Caco-2 (cell line): ENCODE measurements around the gene STX1B. TPM values are rescaled to one million over a fixed set of nuclear protein-coding genes. Genes with fewer than 3 reads are reported as not detected.

Experiments used
- BruUV-seq: library from RNA; stranded (reverse); fragments of 400-500 nt; replicated peaks from 2 replicates; lab custom pipeline; 2021; lab: Mats Ljungman, UMichigan
- CTCF ChIA-PET: fragments of 300-600 bp; sonication (Branson Sonifier 250); formaldehyde crosslinking; loops from one replicate; lab custom pipeline; 2022; ENCODE audit warnings: antibody characterized with exemption; lab: Charles Lee
- POLR2A ChIA-PET: fragments of 300-600 bp; sonication (Branson Sonifier 250); formaldehyde crosslinking; loops from one replicate; lab custom pipeline; 2022; ENCODE audit warnings: antibody characterized with exemption; lab: Charles Lee
- DNase-seq, 2 experiments: peaks; one replicate each; pipeline versions ENCODE4 v3.0.0 to v3.0.0-alpha.2; 2020 to 2022
- H3K27me3 ChIP-seq: replicated peaks from 2 replicates; pipeline ENCODE4 v1.6.0; 2011; ENCODE audit warnings: low read length; ENCODE audit not compliant: control insufficient read depth, insufficient read depth
- H3K36me3 ChIP-seq: 2 replicates; pipeline ENCODE4 v1.5.1; 2011; ENCODE audit warnings: low read length; ENCODE audit not compliant: control insufficient read depth, insufficient read depth
- H3K4me1 ChIP-seq: fragments of 250-450 bp; sonication (Bioruptor Pico); 2 replicates; pipeline ENCODE4 v1.5.1; 2020; ENCODE audit warnings: mild to moderate bottlenecking
- H3K4me3 ChIP-seq: 2 replicates; pipeline ENCODE4 v1.5.1; 2011; ENCODE audit warnings: low read depth, mild to moderate bottlenecking, control low read depth, low read length
- H3K9me3 ChIP-seq: fragments of 250-450 bp; sonication (Bioruptor Pico); 2 replicates; pipeline ENCODE4 v1.5.1; 2020; ENCODE audit warnings: mild to moderate bottlenecking, moderate library complexity
- H3K27ac Mint-ChIP-seq: one replicate; pipeline ENCODE4 v1.8.0; 2022; ENCODE audit warnings: mixed read lengths; ENCODE audit not compliant: unreplicated experiment
- H3K27me3 Mint-ChIP-seq: one replicate; pipeline ENCODE4 v1.8.0; 2022; ENCODE audit warnings: mixed read lengths; ENCODE audit not compliant: insufficient read depth, unreplicated experiment
- H3K36me3 Mint-ChIP-seq: one replicate; pipeline ENCODE4 v1.8.0; 2022; ENCODE audit warnings: mild to moderate bottlenecking, mixed read lengths; ENCODE audit not compliant: insufficient read depth, unreplicated experiment
- H3K4me1 Mint-ChIP-seq: one replicate; pipeline ENCODE4 v1.8.0; 2022; ENCODE audit warnings: low read depth, mixed read lengths; ENCODE audit not compliant: unreplicated experiment
- H3K4me3 Mint-ChIP-seq: one replicate; pipeline ENCODE4 v1.8.0; 2022; ENCODE audit warnings: mild to moderate bottlenecking, moderate library complexity, mixed read lengths; ENCODE audit not compliant: unreplicated experiment
- H3K9me3 Mint-ChIP-seq: one replicate; pipeline ENCODE4 v1.8.0; 2022; ENCODE audit warnings: mixed read lengths; ENCODE audit not compliant: unreplicated experiment
- intact Hi-C: fragments of 100-400 bp; cut with micrococcal nuclease; formaldehyde crosslinking; loops from one replicate; pipeline ENCODE4 v1.10.0; 2022; ENCODE audit not compliant: unreplicated experiment
- total RNA-seq: library from RNA; stranded (reverse); gene quantifications from 2 replicates; pipeline ENCODE4 v1.2.3, GENCODE V29; 2022
- TF ChIP-seq, protein P1 (sequence below), 2 experiments: fragments of 200-600 bp in 1 of 2; IDR thresholded peaks; 1 replicate in 1 of 2; 2 replicates in 1 of 2; pipeline versions ENCODE4 v1.5.1 to v1.8.0; 2011 to 2022; ENCODE audit warnings: antibody characterized with exemption in 1 of 2, control low read depth in 1 of 2, inconsistent platforms in 1 of 2, low read depth in 1 of 2, low read length in 1 of 2, mild to moderate bottlenecking in 1 of 2, moderate library complexity in 1 of 2; ENCODE audit not compliant: insufficient read depth in 1 of 2, severe bottlenecking in 1 of 2, unreplicated experiment in 1 of 2

STX1B gene
- total RNA-seq, 1 experiment from 2014 or later: 0.77 TPM

DNA sequence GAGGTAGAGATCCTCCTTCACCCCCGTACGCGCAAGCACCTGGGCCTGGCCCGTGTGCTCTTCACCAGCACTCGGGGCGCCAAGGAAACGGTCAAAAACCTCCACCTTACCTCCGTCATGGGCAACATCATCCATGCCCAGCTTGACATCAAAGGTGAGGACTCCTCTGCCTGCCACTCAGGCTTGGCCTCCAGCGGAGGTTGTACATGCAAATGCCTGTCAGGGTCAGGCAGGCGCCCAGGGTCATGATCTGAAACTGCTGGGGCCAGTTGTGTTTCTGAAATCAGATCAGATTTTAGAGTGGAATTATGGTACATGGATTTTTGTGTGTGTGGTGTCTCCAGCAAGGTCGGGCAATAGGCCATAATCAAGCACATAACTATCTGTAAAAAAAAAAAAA lies 49.1 kb downstream of the STX1B start:
- no peak overlapping the region for H3K27ac Mint-ChIP-seq
- H3K27me3 Mint-ChIP-seq: no peaks in the 10 kb centered on the region
- H3K36me3 Mint-ChIP-seq: peaks cover 75% of the 10 kb centered on the region
- H3K4me3 ChIP-seq: no peak overlapping the region
- BruUV-seq: no TSS peak
- peaks cover 6% of the 10 kb centered on the region; the same call in 1 of the 2 replicates for H3K36me3 ChIP-seq
- POLR2A ChIA-PET: no interaction called here
- H3K9me3 Mint-ChIP-seq: no peaks in the 10 kb centered on the region
- DNase-seq: no peak
- CTCF ChIA-PET: no interaction called here
- no peak overlapping the region for H3K4me3 Mint-ChIP-seq
- no peaks in the 10 kb centered on the region for H3K9me3 ChIP-seq
- intact Hi-C loops: no loop called here
- H3K4me1 ChIP-seq: no peaks in the 10 kb centered on the region; the same call in 1 of the 2 replicates
- no peaks in the 10 kb centered on the region for H3K27me3 ChIP-seq
- TF ChIP-seq, protein P1, sequence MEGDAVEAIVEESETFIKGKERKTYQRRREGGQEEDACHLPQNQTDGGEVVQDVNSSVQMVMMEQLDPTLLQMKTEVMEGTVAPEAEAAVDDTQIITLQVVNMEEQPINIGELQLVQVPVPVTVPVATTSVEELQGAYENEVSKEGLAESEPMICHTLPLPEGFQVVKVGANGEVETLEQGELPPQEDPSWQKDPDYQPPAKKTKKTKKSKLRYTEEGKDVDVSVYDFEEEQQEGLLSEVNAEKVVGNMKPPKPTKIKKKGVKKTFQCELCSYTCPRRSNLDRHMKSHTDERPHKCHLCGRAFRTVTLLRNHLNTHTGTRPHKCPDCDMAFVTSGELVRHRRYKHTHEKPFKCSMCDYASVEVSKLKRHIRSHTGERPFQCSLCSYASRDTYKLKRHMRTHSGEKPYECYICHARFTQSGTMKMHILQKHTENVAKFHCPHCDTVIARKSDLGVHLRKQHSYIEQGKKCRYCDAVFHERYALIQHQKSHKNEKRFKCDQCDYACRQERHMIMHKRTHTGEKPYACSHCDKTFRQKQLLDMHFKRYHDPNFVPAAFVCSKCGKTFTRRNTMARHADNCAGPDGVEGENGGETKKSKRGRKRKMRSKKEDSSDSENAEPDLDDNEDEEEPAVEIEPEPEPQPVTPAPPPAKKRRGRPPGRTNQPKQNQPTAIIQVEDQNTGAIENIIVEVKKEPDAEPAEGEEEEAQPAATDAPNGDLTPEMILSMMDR (IDR thresholded peaks at IDR 0.05; ENCODE audit: insufficient read depth in 1 of 2, low read depth in 1 of 2, low read length in 1 of 2, severe bottlenecking in 1 of 2, unreplicated experiment in 1 of 2): no peak
- H3K4me1 Mint-ChIP-seq: peaks cover 13% of the 10 kb centered on the region

DNA sequence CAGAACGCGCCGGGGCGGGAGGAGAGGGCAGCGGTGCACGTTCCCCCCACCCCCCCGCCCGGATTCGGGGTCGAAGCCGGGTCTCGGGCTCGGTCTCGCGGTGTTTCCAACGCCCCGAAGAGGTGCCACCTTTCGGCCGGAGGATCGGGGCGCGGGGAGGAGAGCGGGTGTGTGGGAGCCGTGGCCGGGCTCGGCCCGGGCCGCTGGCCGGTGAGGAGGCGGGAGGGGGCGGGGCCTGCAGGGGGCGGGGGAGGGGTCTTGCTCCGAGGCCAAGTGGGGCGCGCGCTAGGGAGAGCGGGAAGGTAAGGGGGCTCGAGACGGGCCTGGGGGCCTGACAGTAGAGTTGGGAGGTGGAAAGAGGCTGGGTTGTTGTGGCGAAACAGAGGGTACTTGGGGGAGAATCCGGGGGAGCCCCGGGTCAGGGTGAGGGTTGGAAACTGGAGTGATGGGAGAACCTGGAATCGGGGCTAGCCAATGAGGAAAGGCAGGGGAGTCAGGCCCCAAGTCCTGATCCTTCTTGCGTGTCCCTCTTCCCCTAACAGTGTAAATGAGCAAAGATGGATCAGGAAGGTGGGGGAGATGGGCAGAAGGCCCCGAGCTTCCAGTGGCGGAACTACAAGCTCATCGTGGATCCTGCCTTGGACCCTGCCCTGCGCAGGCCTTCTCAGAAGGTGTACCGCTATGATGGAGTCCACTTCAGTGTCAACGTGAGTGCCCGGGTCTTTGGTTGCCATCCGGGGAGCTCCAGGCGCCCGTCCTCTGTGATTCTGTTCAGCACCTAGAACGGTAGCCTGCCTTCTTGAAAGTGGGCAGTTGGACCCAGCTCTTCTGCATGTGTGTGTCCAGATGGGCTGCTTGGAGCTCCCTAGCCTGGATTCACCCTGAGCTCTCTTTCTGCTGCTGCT lies 52.0 kb downstream of the STX1B start:
- no peaks in the 10 kb centered on the region for H3K27me3 Mint-ChIP-seq
- H3K27ac Mint-ChIP-seq: peak overlapping the region; percentile 77
- Histone ChIP-seq H3K4me3 (peak overlapping the region; percentile 95), H3K9me3 (no peaks in the 10 kb centered on the region), H3K36me3 (peaks cover 6% of the 10 kb centered on the region; the same call in 1 of the 2 replicates), H3K4me1 (no peaks in the 10 kb centered on the region; the same call in 1 of the 2 replicates), H3K27me3 (no peaks in the 10 kb centered on the region)
- ChIA-PET CTCF (no interaction called here), POLR2A (no interaction called here)
- H3K4me1 Mint-ChIP-seq: peaks cover 13% of the 10 kb centered on the region
- TF ChIP-seq, protein P1 (IDR thresholded peaks at IDR 0.05; ENCODE audit: insufficient read depth in 1 of 2, low read depth in 1 of 2, low read length in 1 of 2, severe bottlenecking in 1 of 2, unreplicated experiment in 1 of 2): no peak
- H3K36me3 Mint-ChIP-seq: peaks cover 59% of the 10 kb centered on the region
- no peaks in the 10 kb centered on the region for H3K9me3 Mint-ChIP-seq
- intact Hi-C loops: no loop called here
- no TSS peak for BruUV-seq
- DNase-seq: peak; percentile 80 to 82
- peak overlapping the region; percentile 87 for H3K4me3 Mint-ChIP-seq

DNA sequence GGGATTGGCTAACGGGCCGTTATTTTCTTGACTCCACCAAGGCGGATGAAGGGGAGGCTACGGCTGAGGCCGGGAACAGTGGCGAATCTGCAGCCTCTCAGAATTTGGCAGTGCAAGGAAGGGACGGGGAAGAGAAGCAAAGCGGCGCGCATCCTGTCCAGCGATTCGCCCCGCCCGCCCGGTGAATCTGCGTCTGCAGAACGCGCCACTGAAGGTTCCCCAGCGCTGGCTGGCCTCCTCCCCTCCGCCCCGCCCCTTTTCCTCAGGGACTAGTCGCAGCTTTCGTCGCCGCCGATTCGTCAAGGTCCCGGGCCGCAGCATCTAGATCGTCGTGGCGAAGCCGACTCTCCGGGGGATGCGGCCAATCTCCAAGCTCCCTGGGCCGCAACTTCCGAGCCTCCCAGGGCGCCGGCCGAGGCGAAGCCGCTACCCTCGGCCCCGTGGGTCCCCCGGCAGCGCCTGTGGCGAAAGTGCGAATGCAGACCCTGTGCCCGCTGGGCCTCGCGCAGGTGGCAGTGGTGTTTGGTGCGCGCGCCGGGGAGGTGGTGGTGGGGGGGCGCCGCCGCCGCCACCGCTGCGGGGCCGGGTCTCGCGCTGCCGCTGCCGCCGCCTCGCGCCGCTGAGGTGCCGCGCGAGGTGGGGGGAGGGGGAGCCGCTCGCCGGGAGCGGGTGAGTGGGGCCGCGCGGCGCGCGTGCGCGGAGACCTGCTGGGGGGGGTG lies 52.8 kb downstream of the STX1B start, which contains the start of gene SETD1A:
SETD1A (plus strand) TSS at position 299 of the 719 bp plus-strand sequence. CDS start 978 bp downstream, outside the sequence.
- Mint-ChIP-seq H3K27ac (peak within 1 kb of the TSS; percentile 95), H3K4me3 (peak within 1 kb of the TSS; percentile 87), H3K27me3 (no peaks in the 10 kb centered on the region), H3K36me3 (peaks cover 61% of the 10 kb centered on the region), H3K9me3 (no peaks in the 10 kb centered on the region), H3K4me1 (peaks cover 13% of the 10 kb centered on the region)
- Histone ChIP-seq H3K36me3 (peaks cover 6% of the 10 kb centered on the region; the same call in 1 of the 2 replicates), H3K4me1 (no peaks in the 10 kb centered on the region; the same call in 1 of the 2 replicates), H3K4me3 (peak within 1 kb of the TSS; percentile 95), H3K27me3 (no peaks in the 10 kb centered on the region), H3K9me3 (no peaks in the 10 kb centered on the region)
- TF ChIP-seq, protein P1 (IDR thresholded peaks at IDR 0.05; ENCODE audit: insufficient read depth in 1 of 2, low read depth in 1 of 2, low read length in 1 of 2, severe bottlenecking in 1 of 2, unreplicated experiment in 1 of 2): no peak
- POLR2A ChIA-PET: interaction anchor here (0.6 kb wide), 1 partner anchor 154 kb away, joined by 6 read pairs; no protein-coding TSS in a partner anchor
- no TSS peak for BruUV-seq
- peak; percentile 93 to 94 for DNase-seq
- CTCF ChIA-PET: no interaction called here
- intact Hi-C loops: loop anchor here (1.0 kb wide), 1 partner anchor 185 kb away; no protein-coding TSS in a partner anchor
